Measurements from ENCODE around the gene APC. TPM values are rescaled to one million over a fixed set of nuclear protein-coding genes. Genes with fewer than 3 reads are reported as not detected.

Gene APC
- total RNA-seq: 10 to 100 TPM; 36.8 to 37.1 TPM
- long read RNA-seq, full-length matches to known transcripts: 2 of 13 reads
- long read RNA-seq, partial matches to known transcripts: 1 of 13 reads
- long read RNA-seq, other reads (novel, unspliced or antisense): 10 of 13 reads

- intact Hi-C loops (cut with DNase I): loop anchor here in 1 of 2 donors (2.0 kb wide), 1 partner anchor 29 kb away; no protein-coding TSS in a partner anchor
Observed at GRCh38 chr5:112737463-112738190, at the start of gene APC. Gene APC (plus strand): TSS chr5:112737885. CDS start chr5:112754891, 17,006 bp downstream.

GRCh38 chr5:112689155-112689909 is 48.4 kb upstream of the APC start:
- ATAC-seq (peak in 1 of 2 donors; percentile 42), DNase-seq (no peak)
- intact Hi-C loops (cut with DNase I): no loop called here

More at GRCh38 chr5:112737463-112738190, at the start of gene APC:
- ATAC-seq: peak; percentile 100
- DNase-seq: peak; percentile 97

- no peak for DNase-seq
- intact Hi-C loops (cut with DNase I): no loop called here
- ATAC-seq: no peak
Observed at GRCh38 chr5:112690605-112691338, 46.9 kb upstream of the APC start.

- ATAC-seq (no peak), DNase-seq (no peak)
- intact Hi-C loops (cut with DNase I): no loop called here
Observed at GRCh38 chr5:112691339-112691680, 46.4 kb upstream of the APC start.

- peak in 1 of 2 donors; percentile 37 for ATAC-seq
- no peak for DNase-seq
- intact Hi-C loops (cut with DNase I): no loop called here
Observed at GRCh38 chr5:112691758-112692157, 45.9 kb upstream of the APC start.

- no peak for DNase-seq
- ATAC-seq: no peak
- intact Hi-C loops (cut with DNase I): no loop called here
Observed at GRCh38 chr5:112692472-112692871, 45.2 kb upstream of the APC start.

GRCh38 chr5:112693301-112693700 is 44.4 kb upstream of the APC start:
- ATAC-seq (no peak), DNase-seq (no peak)
- intact Hi-C loops (cut with DNase I): no loop called here

GRCh38 chr5:112694853-112695709 is 42.6 kb upstream of the APC start:
- DNase-seq (no peak), ATAC-seq (no peak)
- intact Hi-C loops (cut with DNase I): no loop called here

- ATAC-seq (no peak), DNase-seq (no peak)
- intact Hi-C loops (cut with DNase I): no loop called here
Observed at GRCh38 chr5:112696786-112697185, 40.9 kb upstream of the APC start.

GRCh38 chr5:112697322-112697721 is 40.4 kb upstream of the APC start:
- intact Hi-C loops (cut with DNase I): no loop called here
- DNase-seq: no peak
- ATAC-seq: no peak

- ATAC-seq: no peak
- intact Hi-C loops (cut with DNase I): no loop called here
- no peak for DNase-seq
Observed at GRCh38 chr5:112697833-112698232, 39.9 kb upstream of the APC start.

GRCh38 chr5:112703866-112704820 is 33.5 kb upstream of the APC start:
- peak; percentile 20 to 61 for ATAC-seq
- intact Hi-C loops (cut with DNase I): no loop called here
- DNase-seq: peak; percentile 55

- DNase-seq (no peak), ATAC-seq (no peak)
- intact Hi-C loops (cut with DNase I): no loop called here
Observed at GRCh38 chr5:112706446-112707016, 31.2 kb upstream of the APC start.

GRCh38 chr5:112707187-112708102 is 30.2 kb upstream of the APC start:
- DNase-seq (peak; percentile 98), ATAC-seq (peak; percentile 96 to 97)
- intact Hi-C loops (cut with DNase I): loop anchor here in 1 of 2 donors (2.0 kb wide), 1 partner anchor 29 kb away; the partner anchor contains the start of gene APC

GRCh38 chr5:112708103-112708622 is 29.5 kb upstream of the APC start:
- DNase-seq (no peak), ATAC-seq (no peak)
- intact Hi-C loops (cut with DNase I): loop anchor here in 1 of 2 donors (2.0 kb wide), 1 partner anchor 29 kb away; the partner anchor contains the start of gene APC

- no peak for ATAC-seq
- intact Hi-C loops (cut with DNase I): loop anchor here in 1 of 2 donors (2.0 kb wide), 1 partner anchor 27 kb away; the partner anchor contains the start of gene APC
- DNase-seq: no peak
Observed at GRCh38 chr5:112709416-112709815, 28.3 kb upstream of the APC start.
